H1 (cell line): ENCODE measurements around the gene ANKRD11. TPM values are rescaled to one million over a fixed set of nuclear protein-coding genes. Genes with fewer than 3 reads are reported as not detected.

ENCODE experiments used
- CTCF ChIA-PET: fragments of 300-600 bp; sonication (Branson Sonifier 250); formaldehyde crosslinking; loops from one replicate; lab custom pipeline; 2021; ENCODE audit not compliant: partially characterized antibody; lab: Charles Lee
- POLR2A ChIA-PET: fragments of 300-600 bp; sonication (Branson Sonifier 250); formaldehyde crosslinking; loops from one replicate; lab custom pipeline; 2021; ENCODE audit warnings: inconsistent platforms; ENCODE audit not compliant: partially characterized antibody; lab: Charles Lee
- DNase-seq, 2 experiments: peaks; one replicate each; pipeline versions ENCODE4 v3.0.0 to v3.0.0-alpha.2; 2010 to 2022; ENCODE audit warnings: low spot score in 2 of 2, low read depth in 1 of 2, mixed read lengths in 1 of 2
- FAIRE-seq: peaks from 2 replicates; lab custom pipeline; 2011; peaks lifted over from hg19 to GRCh38; lab: Jason Lieb, UNC
- H2AFZ ChIP-seq: 2 replicates; pipeline ENCODE4 v1.8.1; 2012; ENCODE audit warnings: low read length, inconsistent platforms
- H2AK5ac ChIP-seq: 2 replicates; pipeline ENCODE4 v1.6.1; 2013; ENCODE audit warnings: low read depth, low read length
- H2BK120ac ChIP-seq: replicated peaks from 2 replicates; pipeline ENCODE3; 2013; ENCODE audit warnings: low read depth, low read length, inconsistent platforms
- H2BK12ac ChIP-seq: 2 replicates; pipeline ENCODE4 v1.6.1; 2013; ENCODE audit warnings: low read depth, low read length
- H2BK15ac ChIP-seq: 2 replicates; pipeline ENCODE4 v1.6.1; 2013; ENCODE audit warnings: low read length
- H2BK20ac ChIP-seq: 2 replicates; pipeline ENCODE4 v1.6.1; 2013; ENCODE audit warnings: low read length
- H2BK5ac ChIP-seq: 2 replicates; pipeline ENCODE4 v1.6.1; 2013; ENCODE audit warnings: low read depth, low read length
- H3K14ac ChIP-seq: 2 replicates; pipeline ENCODE4 v1.6.1; 2013; ENCODE audit warnings: inconsistent platforms; ENCODE audit not compliant: insufficient read length
- H3K18ac ChIP-seq: 2 replicates; pipeline ENCODE4 v1.6.1; 2013; ENCODE audit warnings: low read length; ENCODE audit errors: extremely low read depth
- H3K23ac ChIP-seq: 2 replicates; pipeline ENCODE4 v1.6.1; 2013; ENCODE audit warnings: inconsistent platforms; ENCODE audit not compliant: insufficient read length
- H3K23me2 ChIP-seq: 2 replicates; pipeline ENCODE4 v1.6.1; 2013; ENCODE audit warnings: low read depth, low read length
- H3K27ac ChIP-seq: 2 replicates; pipeline ENCODE4 v1.6.1; 2011; ENCODE audit warnings: low read depth, low read length, inconsistent platforms
- H3K27me3 ChIP-seq, 4 experiments: replicated peaks in 1 of 4; 1 replicate in 1 of 4; 2 replicates in 3 of 4; pipeline versions ENCODE4 v1.6.1 to v1.8.1; 2011 to 2013; ENCODE audit warnings: low read length in 3 of 4, mild to moderate bottlenecking in 3 of 4, inconsistent platforms in 2 of 4, mixed read lengths in 2 of 4, moderate library complexity in 1 of 4; ENCODE audit not compliant: control insufficient read depth in 3 of 4, insufficient read depth in 3 of 4; ENCODE audit errors: extremely low read depth in 1 of 4
- H3K36me3 ChIP-seq, 4 experiments: 2 replicates each; pipeline versions ENCODE4 v1.6.1 to v1.8.1; 2011 to 2013; ENCODE audit warnings: mild to moderate bottlenecking in 4 of 4, low read length in 3 of 4, moderate library complexity in 2 of 4, control low read depth in 1 of 4, inconsistent platforms in 1 of 4; ENCODE audit not compliant: insufficient read depth in 4 of 4, control insufficient read depth in 2 of 4
- H3K4ac ChIP-seq: replicated peaks from 2 replicates; pipeline ENCODE3; 2013; ENCODE audit warnings: low read length, low read depth, mixed read lengths, inconsistent platforms; ENCODE audit not compliant: insufficient read length
- H3K4me1 ChIP-seq, 4 experiments: replicated peaks in 1 of 4; 1 replicate in 1 of 4; 2 replicates in 3 of 4; pipeline versions ENCODE4 v1.6.1 to v1.8.1; 2011 to 2013; ENCODE audit warnings: low read length in 3 of 4, inconsistent platforms in 2 of 4, mixed read lengths in 1 of 4; ENCODE audit not compliant: insufficient read depth in 4 of 4, control insufficient read depth in 3 of 4
- H3K4me2 ChIP-seq, 2 experiments: 2 replicates each; pipeline versions ENCODE4 v1.6.1 to v1.8.1; 2011 to 2013; ENCODE audit warnings: low read depth in 2 of 2, low read length in 2 of 2, control low read depth in 1 of 2, inconsistent platforms in 1 of 2, mild to moderate bottlenecking in 1 of 2; ENCODE audit not compliant: insufficient read depth in 1 of 2
- H3K4me3 ChIP-seq, 4 experiments: fragments of 200-600, 300-600 bp in 1 of 4; sonication (generic), shearing (Covaris generic), sonication (Bioruptor Twin) in 1 of 4; 2 replicates each; pipeline versions ENCODE4 v1.5.1 to v1.8.1; 2011 to 2016; ENCODE audit warnings: low read length in 4 of 4, low read depth in 3 of 4, control low read depth in 2 of 4, inconsistent platforms in 2 of 4, mild to moderate bottlenecking in 2 of 4, mixed read lengths in 1 of 4, moderate library complexity in 1 of 4; ENCODE audit not compliant: insufficient read depth in 2 of 4; ENCODE audit errors: extremely low read depth in 1 of 4
- H3K56ac ChIP-seq: replicated peaks from 2 replicates; pipeline ENCODE3; 2013; ENCODE audit warnings: low read depth, mild to moderate bottlenecking, mixed read lengths, low read length, inconsistent platforms; ENCODE audit not compliant: insufficient read length
- H3K79me1 ChIP-seq: 2 replicates; pipeline ENCODE4 v1.6.1; 2013; ENCODE audit warnings: low read depth, low read length, control low read depth
- H3K79me2 ChIP-seq, 2 experiments: 2 replicates each; pipeline versions ENCODE4 v1.6.1 to v1.8.1; 2012 to 2013; ENCODE audit warnings: low read length in 2 of 2, mild to moderate bottlenecking in 2 of 2, inconsistent platforms in 1 of 2; ENCODE audit not compliant: insufficient read depth in 2 of 2, control insufficient read depth in 1 of 2
- H3K9ac ChIP-seq, 4 experiments: replicated peaks in 1 of 4; 1 replicate in 1 of 4; 2 replicates in 3 of 4; pipeline versions ENCODE4 v1.6.1 to v1.8.1; 2011 to 2013; ENCODE audit warnings: low read depth in 3 of 4, low read length in 3 of 4, control low read depth in 2 of 4, mild to moderate bottlenecking in 2 of 4, moderate library complexity in 2 of 4, inconsistent platforms in 1 of 4; ENCODE audit errors: extremely low read depth in 1 of 4
- H3K9me3 ChIP-seq, 2 experiments: 2 replicates each; pipeline versions ENCODE4 v1.6.1 to v1.8.1; 2012 to 2013; ENCODE audit warnings: mild to moderate bottlenecking in 2 of 2, moderate library complexity in 2 of 2, control low read depth in 1 of 2, inconsistent platforms in 1 of 2, low read depth in 1 of 2, low read length in 1 of 2, mixed read lengths in 1 of 2; ENCODE audit not compliant: insufficient read depth in 2 of 2
- H4K20me1 ChIP-seq, 2 experiments: replicated peaks in 1 of 2; 2 replicates each; pipeline versions ENCODE3 to v1.8.1; 2011 to 2013; ENCODE audit warnings: inconsistent platforms in 2 of 2, low read length in 2 of 2, mild to moderate bottlenecking in 1 of 2; ENCODE audit not compliant: insufficient read depth in 2 of 2, control insufficient read depth in 1 of 2
- H4K5ac ChIP-seq: 2 replicates; pipeline ENCODE4 v1.6.1; 2013; ENCODE audit warnings: low read length, low read depth, mixed read lengths, inconsistent platforms; ENCODE audit not compliant: insufficient read length
- H4K8ac ChIP-seq: 2 replicates; pipeline ENCODE4 v1.8.0; 2013; ENCODE audit warnings: mild to moderate bottlenecking, moderate library complexity, low read length, inconsistent platforms; ENCODE audit not compliant: insufficient read depth; ENCODE audit errors: extremely low read depth
- H4K91ac ChIP-seq: replicated peaks from 2 replicates; pipeline ENCODE3; 2013; ENCODE audit warnings: low read length, mixed read lengths, inconsistent platforms; ENCODE audit not compliant: insufficient read length
- SUZ12 ChIP-seq: fragments of 200-600 bp; sonication (generic); IDR thresholded peaks from 2 replicates; pipeline ENCODE4 v1.6.1; 2012; ENCODE audit warnings: mild to moderate bottlenecking, inconsistent platforms, low read length, moderate library complexity, mixed read lengths
- WGBS, 2 experiments: shearing (Covaris generic) in 1 of 2; methylation state at CpG; one replicate each; pipeline versions ENCODE4 v1.1.6 to v1.1.7; 2013 to 2015; ENCODE audit warnings: low lambda C conversion rate in 2 of 2, mixed read lengths in 2 of 2, inconsistent platforms in 1 of 2, low coverage in 1 of 2, missing lambda C conversion rate in 1 of 2; ENCODE audit not compliant: insufficient replicate concordance in 2 of 2, insufficient coverage in 1 of 2, insufficient read length in 1 of 2; ENCODE audit errors: extremely low coverage in 1 of 2, missing lambda C conversion rate in 1 of 2; 5-methylcytosine and 5-hydroxymethylcytosine counted together
- polyA plus RNA-seq, 7 experiments: library from polyadenylated mRNA; depleted of rRNA in 3 of 7; stranded (reverse) in 5 of 7; unstranded in 2 of 7; fragments of >200 nt in 5 of 7; fragments of 200-250 nt in 2 of 7; gene quantifications; 1 replicate in 5 of 7; 2 replicates in 1 of 7; 4 replicates in 1 of 7; pipeline versions ENCODE4 v1.2.1 to v1.2.3, GENCODE V29; 2011 to 2013; ENCODE audit warnings: missing spikeins in 2 of 7, mixed read lengths in 2 of 7
- total RNA-seq: library from RNA; stranded (reverse); fragmentation: NEBNext Ultra II Directional; extraction: Animal tissue kit (Norgen Biotek cat#: 25700); gene quantifications from 2 replicates; pipeline ENCODE4 v1.2.1, GENCODE V29; 2021

Gene ANKRD11
- total and polyA plus RNA-seq, 2 of the 8 experiments (the other 6 are each of a cell fraction or from before 2014, with no cell fraction given), result 46.5 to 142 TPM

DNA sequence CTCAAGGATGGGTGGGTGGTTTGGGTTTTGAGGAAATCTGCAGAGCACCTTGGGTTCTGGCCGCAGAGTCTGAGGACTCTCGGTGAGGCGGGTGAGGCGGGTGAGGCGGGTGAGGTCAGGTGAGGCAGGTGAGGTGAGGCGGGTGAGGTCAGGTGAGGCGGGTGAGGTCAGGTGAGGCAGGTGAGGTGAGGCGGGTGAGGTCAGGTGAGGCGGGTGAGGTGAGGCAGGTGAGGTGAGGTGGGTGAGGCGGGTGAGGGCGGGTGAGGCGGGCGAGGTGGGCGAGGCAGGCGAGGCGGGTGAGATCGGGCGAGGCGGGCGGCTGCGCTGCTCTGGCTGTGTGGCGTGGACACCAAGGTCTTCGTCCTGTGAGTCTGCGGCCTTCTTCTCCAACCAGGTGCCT lies 46.0 kb upstream of the ANKRD11 start:
- 94% methylated on average over 9 of the region's 24 CpGs; no CpG with 5 or more reads in 1 of the 2 experiments for WGBS, 2 experiments
- ChIA-PET POLR2A (interaction anchor here (1.2 to 7.2 kb wide), 2 partner anchors 15 to 38 kb away, joined by 5 to 47 read pairs; no protein-coding TSS in a partner anchor), CTCF (interaction anchor here (0.9 kb wide), 1 partner anchor 9 kb away, joined by 3 read pairs; no protein-coding TSS in a partner anchor)
- no peak overlapping the region for H4K5ac ChIP-seq
- H2BK5ac ChIP-seq, result no peak overlapping the region
- no peaks in the 10 kb centered on the region for H3K4me1 ChIP-seq
- no peak overlapping the region for H2BK20ac ChIP-seq
- H3K9me3 ChIP-seq, result no peaks in the 10 kb centered on the region
- H3K79me1 ChIP-seq, result peaks cover 5% of the 10 kb centered on the region
- H3K79me2 ChIP-seq, result peaks cover 0 to 3% of the 10 kb centered on the region in 2 experiments; a peak in 1 of 4 replicates
- no peak overlapping the region for H3K4me2 ChIP-seq
- H3K14ac ChIP-seq, result no peak overlapping the region
- H3K4me3 ChIP-seq, result no peak overlapping the region
- FAIRE-seq, result no peak
- H3K36me3 ChIP-seq, result peaks cover 20 to 62% (median 45%) of the 10 kb centered on the region in 4 experiments; a peak in 7 of 8 replicates
- no peak overlapping the region for H2BK12ac ChIP-seq
- H2AK5ac ChIP-seq, result no peak overlapping the region
- H3K56ac ChIP-seq, result no peak overlapping the region
- H2AFZ ChIP-seq, result no peak overlapping the region
- no peak for DNase-seq
- H3K23me2 ChIP-seq, result no peaks in the 10 kb centered on the region
- H3K4ac ChIP-seq, result no peak overlapping the region
- H4K91ac ChIP-seq, result no peak overlapping the region
- H3K18ac ChIP-seq, result no peak overlapping the region
- H4K20me1 ChIP-seq, result peaks cover 6 to 19% of the 10 kb centered on the region in 2 experiments
- no peak overlapping the region for H2BK15ac ChIP-seq
- no peak overlapping the region for H2BK120ac ChIP-seq
- no peak overlapping the region for H3K27ac ChIP-seq
- no peak overlapping the region for H3K23ac ChIP-seq
- no peaks in the 10 kb centered on the region for H3K27me3 ChIP-seq
- no peak overlapping the region for H3K9ac ChIP-seq
- no peak overlapping the region; the same call in 1 of the 2 replicates for H4K8ac ChIP-seq
- no peak for TF ChIP-seq SUZ12
